Brain microvascular endothelial cell (primary cell): ENCODE data around the gene CYSLTR1.

Experiments used
- DNase-seq: peaks from one replicate; pipeline ENCODE4 v3.0.0-alpha.2; 2020
- H3K27ac ChIP-seq: fragments of 250-450 bp; sonication (Bioruptor Pico); 2 replicates; pipeline ENCODE4 v1.5.1; 2020; ENCODE audit warnings: mild to moderate bottlenecking, moderate library complexity
- H3K27me3 ChIP-seq: fragments of 250-450 bp; sonication (Bioruptor Pico); replicated peaks from 2 replicates; pipeline ENCODE4 v1.5.1; 2020; ENCODE audit warnings: mild to moderate bottlenecking
- H3K36me3 ChIP-seq: fragments of 250-450 bp; sonication (Bioruptor Pico); replicated peaks from 2 replicates; pipeline ENCODE4 v1.5.1; 2020; ENCODE audit warnings: mild to moderate bottlenecking
- H3K4me3 ChIP-seq: 2 replicates; pipeline ENCODE4 v1.5.1; 2011; ENCODE audit warnings: low read depth, mild to moderate bottlenecking, control low read depth, low read length, moderate library complexity
- CTCF ChIP-seq: IDR thresholded peaks from 2 replicates; pipeline ENCODE4 v1.5.1; 2011; ENCODE audit warnings: low read depth, mild to moderate bottlenecking, moderate library complexity, low read length, control low read depth, inconsistent platforms; ENCODE audit errors: missing control alignments
- in situ Hi-C: cut with HindIII; loops from 2 replicates; pipeline ENCODE4 v1.10.0; 2017; ENCODE audit warnings: low sequenced_read_pairs, low pct_ligation_motif_present

Gene CYSLTR1

DNA sequence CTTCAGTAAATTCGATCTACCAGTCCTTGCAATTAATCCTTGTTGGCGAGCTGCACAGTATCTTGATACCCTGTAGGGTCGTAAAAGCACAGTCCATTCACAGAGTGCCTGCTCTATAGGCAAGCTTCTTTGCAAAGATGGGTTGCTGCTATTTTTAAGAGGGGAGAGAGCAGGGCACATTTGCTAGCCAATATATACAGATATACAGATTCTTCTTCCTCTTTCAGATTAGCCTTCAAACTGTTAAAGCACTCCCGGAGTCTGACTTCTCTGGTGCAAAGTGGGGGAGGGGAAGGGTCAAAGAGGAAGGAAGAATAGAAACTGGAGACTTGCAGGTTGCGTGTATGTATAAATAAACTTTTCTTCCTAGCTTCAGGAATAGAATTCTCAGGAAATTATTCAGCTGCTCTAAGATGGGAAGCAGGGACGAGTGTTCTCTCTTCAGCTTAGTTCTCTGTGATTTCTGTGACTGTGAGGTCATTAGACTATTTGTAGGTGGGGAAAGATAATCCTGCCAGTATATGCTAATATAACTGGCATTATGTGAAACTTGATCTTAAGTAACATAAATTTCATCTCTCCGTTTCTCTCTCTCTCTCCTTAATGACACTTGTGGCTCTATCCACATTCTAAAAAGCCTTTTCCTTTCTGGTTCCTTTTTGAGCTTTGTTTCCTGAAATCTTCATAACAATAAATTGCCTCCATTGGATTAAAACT, at the start of gene CYSLTR1:
CYSLTR1 (minus strand) TSS at position 242 of the 717 bp plus-strand sequence. CDS start 53,865 bp downstream, outside the sequence.
- in situ Hi-C loops, result no loop called here
- DNase-seq, result no peak
- no peaks in the 10 kb centered on the region for H3K36me3 ChIP-seq
- no peak within 1 kb of the TSS for H3K27ac ChIP-seq
- TF ChIP-seq CTCF, result no peak
- no peaks in the 10 kb centered on the region for H3K27me3 ChIP-seq
- H3K4me3 ChIP-seq, result no peak within 1 kb of the TSS

DNA sequence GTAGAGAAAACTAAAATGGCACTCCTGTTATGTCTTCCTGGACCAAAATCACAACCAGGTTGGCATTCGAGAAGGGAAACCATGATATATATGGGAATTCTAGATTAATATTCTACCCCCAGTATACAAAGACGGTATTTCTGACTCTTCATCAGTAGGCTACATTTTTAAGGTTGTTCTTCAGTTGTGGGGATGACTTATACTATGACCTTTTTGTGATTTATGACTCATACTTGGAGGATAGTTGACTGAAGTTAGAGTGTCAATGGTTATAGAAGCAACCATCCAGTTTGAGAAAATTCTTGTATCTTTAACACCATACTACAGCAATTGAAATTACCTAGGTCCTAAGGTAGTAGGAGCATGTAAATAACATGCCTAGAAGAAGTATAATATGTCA, 49.8 kb upstream of the CYSLTR1 start:
- no peak for DNase-seq
- in situ Hi-C loops, result no loop called here

GRCh38 chrX:78375894-78376293, 48.5 kb upstream of the CYSLTR1 start:
- H3K4me3 ChIP-seq, result no peak overlapping the region
- DNase-seq, result no peak
- no peak for TF ChIP-seq CTCF
- no peaks in the 10 kb centered on the region for H3K36me3 ChIP-seq
- in situ Hi-C loops, result no loop called here
- no peaks in the 10 kb centered on the region for H3K27me3 ChIP-seq
- no peak overlapping the region for H3K27ac ChIP-seq

More for the DNA sequence above, 49.8 kb upstream of the CYSLTR1 start:
- TF ChIP-seq CTCF, result no peak
- Histone ChIP-seq H3K27ac (no peak overlapping the region), H3K36me3 (no peaks in the 10 kb centered on the region), H3K4me3 (no peak overlapping the region), H3K27me3 (no peaks in the 10 kb centered on the region)

DNA sequence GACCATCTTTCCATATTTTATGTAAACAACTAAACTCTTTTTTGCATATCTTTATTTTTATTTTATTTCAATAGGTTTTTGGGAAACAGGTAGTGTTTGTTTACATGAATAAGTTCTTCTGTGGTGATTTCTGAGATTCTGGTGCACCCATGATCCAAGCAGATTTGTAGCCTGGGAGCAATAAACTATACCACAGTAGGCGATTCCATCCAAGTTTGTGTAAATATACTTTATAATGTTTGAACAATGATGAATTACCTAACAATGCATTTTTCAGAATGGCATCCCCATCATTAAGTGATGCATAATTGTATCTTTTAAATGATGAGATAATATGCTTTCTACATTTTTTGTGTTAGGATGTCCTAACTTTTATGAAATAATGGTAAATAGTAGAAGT, 39.2 kb upstream of the CYSLTR1 start:
- Histone ChIP-seq H3K4me3 (no peak overlapping the region), H3K36me3 (no peaks in the 10 kb centered on the region), H3K27ac (no peak overlapping the region), H3K27me3 (no peaks in the 10 kb centered on the region)
- TF ChIP-seq CTCF, result no peak
- in situ Hi-C loops, result no loop called here
- DNase-seq, result no peak

GRCh38 chrX:78357342-78358055, 30.1 kb upstream of the CYSLTR1 start:
- in situ Hi-C loops, result no loop called here
- Histone ChIP-seq H3K4me3 (no peak overlapping the region), H3K36me3 (no peaks in the 10 kb centered on the region), H3K27me3 (no peaks in the 10 kb centered on the region), H3K27ac (no peak overlapping the region)
- DNase-seq, result no peak
- TF ChIP-seq CTCF, result no peak

DNA sequence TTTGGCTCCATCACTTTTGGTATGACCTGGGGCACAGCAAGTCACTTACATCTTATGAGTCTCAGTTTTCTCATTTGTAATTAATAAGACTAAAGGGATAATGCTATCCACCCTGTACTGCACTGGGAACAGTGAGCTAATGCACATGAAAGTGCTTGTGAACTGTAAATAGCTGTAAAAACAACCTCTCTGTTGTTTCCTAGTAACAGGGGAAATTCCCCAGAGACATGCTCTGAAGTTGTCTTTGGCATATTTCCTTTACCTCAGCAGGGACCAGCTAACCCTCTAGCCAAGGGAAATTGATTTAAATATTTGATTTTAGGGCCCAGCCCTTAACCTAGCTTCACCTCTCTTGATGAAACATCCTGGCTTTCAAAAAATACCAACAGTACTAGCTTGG, 6.1 kb upstream of the CYSLTR1 start:
- in situ Hi-C loops, result no loop called here
- Histone ChIP-seq H3K27me3 (no peaks in the 10 kb centered on the region), H3K36me3 (no peaks in the 10 kb centered on the region), H3K4me3 (no peak overlapping the region), H3K27ac (no peak overlapping the region)
- no peak for DNase-seq
- no peak for TF ChIP-seq CTCF
